PFSK-1 (cell line): ENCODE data around the gene RPS6KA6. TPM values are rescaled to one million over a fixed set of nuclear protein-coding genes. Genes with fewer than 3 reads are reported as not detected.

Experiments used
- FOXP2 ChIP-seq: optimal IDR thresholded peaks from 2 replicates; pipeline ENCODE3; 2011; ENCODE audit warnings: borderline replicate concordance, control low read depth, inconsistent platforms; ENCODE audit not compliant: insufficient read depth; ENCODE audit errors: extremely low read length, extremely low read depth
- POLR2AphosphoS5 ChIP-seq: IDR thresholded peaks from 2 replicates; pipeline ENCODE4 v1.6.1; 2012; ENCODE audit warnings: low read depth, mild to moderate bottlenecking, control low read depth, low read length, moderate library complexity
- REST ChIP-seq, 2 experiments: IDR thresholded peaks; 2 replicates each; pipeline versions ENCODE4 v1.6.1 to v1.8.0; 2011 to 2012; ENCODE audit warnings: low read depth in 2 of 2, low read length in 2 of 2, control low read depth in 1 of 2, inconsistent platforms in 1 of 2, mild to moderate bottlenecking in 1 of 2, moderate library complexity in 1 of 2; ENCODE audit not compliant: insufficient read depth in 1 of 2
- SIN3A ChIP-seq: IDR thresholded peaks from 2 replicates; pipeline ENCODE4 v1.6.1; 2012; ENCODE audit warnings: mild to moderate bottlenecking, low read length, moderate library complexity, borderline replicate concordance; ENCODE audit not compliant: insufficient read depth
- TAF1 ChIP-seq: IDR thresholded peaks from 2 replicates; pipeline ENCODE4 v1.6.1; 2012; ENCODE audit warnings: low read length, control low read depth, borderline replicate concordance; ENCODE audit not compliant: insufficient read depth
- polyA plus RNA-seq: library from polyadenylated mRNA; unstranded; fragments of >200 nt; gene quantifications from one replicate; pipeline ENCODE4 v1.2.1, GENCODE V29; 2012; ENCODE audit warnings: low read depth, missing spikeins; ENCODE audit not compliant: insufficient read length

RPS6KA6 gene
- not detected for polyA plus RNA-seq

DNA sequence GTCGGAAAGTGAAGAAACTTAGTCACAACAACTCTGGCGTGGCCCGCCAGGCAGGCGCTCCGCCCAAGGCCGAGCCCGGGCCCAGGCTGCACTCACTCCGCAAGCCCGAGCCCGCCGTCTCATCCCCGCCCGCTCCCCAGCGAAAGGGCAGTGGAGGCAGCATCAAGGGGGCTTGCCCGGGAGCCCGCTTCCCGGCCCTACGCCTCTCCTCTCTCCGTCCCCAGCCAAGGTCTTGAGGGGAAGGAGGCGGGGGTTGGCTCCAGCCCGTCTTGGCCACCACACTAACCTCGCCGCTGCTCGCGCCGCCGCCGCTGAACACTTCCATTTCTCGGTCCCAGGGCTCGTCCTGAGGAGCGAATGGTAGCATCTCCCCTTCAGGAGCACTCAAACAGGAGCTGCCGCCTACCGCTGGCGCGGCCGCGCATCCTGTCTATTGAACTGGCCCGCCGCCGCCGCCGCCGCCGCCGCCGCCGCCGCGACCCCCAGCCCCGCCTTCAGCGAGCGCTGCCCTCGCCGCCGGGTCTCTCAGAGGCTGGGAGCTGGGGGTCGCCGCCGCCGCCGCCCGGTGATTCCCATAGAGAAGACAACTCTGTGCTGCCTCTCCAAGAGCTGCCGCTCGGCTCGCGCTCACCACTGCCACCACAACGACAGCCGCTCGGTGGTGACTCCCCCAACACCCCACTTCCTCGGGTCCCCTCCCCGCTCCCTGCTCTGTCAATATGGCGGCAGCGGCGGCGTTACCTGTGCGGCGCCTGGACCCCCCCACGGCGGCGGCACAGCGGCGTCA lies at the start of gene RPS6KA6:
Gene RPS6KA6 (minus strand): TSS at position 667 of the 787 bp plus-strand sequence. CDS start 300 bp downstream, at position 367.
- TF ChIP-seq FOXP2 (no peak), REST (IDR thresholded peaks at IDR 0.05; ENCODE audit: insufficient read depth in 1 of 2, low read depth in 2 of 2, low read length in 2 of 2) (no peak), POLR2AphosphoS5 (no peak), TAF1 (no peak), SIN3A (no peak)

DNA sequence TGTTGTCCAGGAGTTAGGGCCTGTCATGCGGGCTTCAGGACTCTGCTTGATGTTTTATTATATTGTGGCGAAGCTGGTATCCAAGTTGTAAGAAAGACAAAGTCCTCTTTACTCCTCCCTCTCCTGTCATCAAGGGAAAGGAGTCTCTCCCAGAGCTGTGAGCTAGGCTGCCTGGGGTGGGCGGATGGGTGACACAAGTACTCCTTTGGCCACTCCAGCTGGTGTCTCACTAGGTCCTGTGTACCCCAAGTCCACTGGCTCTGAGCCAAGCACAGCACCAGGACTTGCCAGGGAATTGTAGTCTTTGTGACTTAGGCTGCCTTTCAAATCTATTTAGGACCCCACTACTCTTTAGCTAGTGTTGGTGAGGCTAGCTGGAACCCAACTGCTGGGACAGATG lies 36.7 kb upstream of the RPS6KA6 start:
- no peak for TF ChIP-seq REST (IDR thresholded peaks at IDR 0.05; ENCODE audit: insufficient read depth in 1 of 2, low read depth in 2 of 2, low read length in 2 of 2)
- TF ChIP-seq SIN3A = no peak

- TF ChIP-seq TAF1 (no peak), POLR2AphosphoS5 (no peak), REST (IDR thresholded peaks at IDR 0.05; ENCODE audit: insufficient read depth in 1 of 2, low read depth in 2 of 2, low read length in 2 of 2) (no peak)
Observed at GRCh38 chrX:84223261-84223660, 35.3 kb upstream of the RPS6KA6 start.

GRCh38 chrX:84221181-84221580 lies 33.2 kb upstream of the RPS6KA6 start:
- TF ChIP-seq REST (IDR thresholded peaks at IDR 0.05; ENCODE audit: insufficient read depth in 1 of 2, low read depth in 2 of 2, low read length in 2 of 2) = no peak
- no peak for TF ChIP-seq FOXP2
- no peak for TF ChIP-seq SIN3A
- TF ChIP-seq POLR2AphosphoS5 = no peak
- no peak for TF ChIP-seq TAF1

DNA sequence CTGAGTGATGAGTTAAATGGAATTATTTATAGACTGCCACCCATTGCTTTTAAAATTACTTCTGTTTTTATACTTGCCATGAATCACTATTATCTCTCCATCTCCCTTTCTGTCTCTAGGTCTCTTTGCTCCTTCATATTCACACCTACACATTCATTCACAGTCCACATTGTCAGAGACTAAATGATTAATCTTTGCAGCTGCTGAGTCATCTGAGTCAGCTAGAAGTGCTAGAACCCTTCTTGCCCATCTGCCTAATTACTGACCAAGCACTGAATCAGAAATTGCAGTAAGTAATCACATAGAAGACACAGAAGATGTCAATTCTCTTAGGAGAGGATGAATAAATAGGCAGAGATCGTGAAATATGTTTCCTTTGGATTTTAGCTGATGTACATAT lies 31.6 kb upstream of the RPS6KA6 start:
- no peak for TF ChIP-seq FOXP2
- no peak for TF ChIP-seq REST (IDR thresholded peaks at IDR 0.05; ENCODE audit: insufficient read depth in 1 of 2, low read depth in 2 of 2, low read length in 2 of 2)
